ENCODE results near the gene PHTF2. TPM values are rescaled to one million over a fixed set of nuclear protein-coding genes. Genes with fewer than 3 reads are reported as not detected.

PHTF2 gene
- total RNA-seq, 1 experiment from 2014 or later: 26.7 TPM

GRCh38 chr7:77824636-77825035 is 26.1 kb downstream of the PHTF2 start (continued):
- TF ChIP-seq REST (IDR thresholded peaks at IDR 0.05; ENCODE audit: low read depth) (no peak), MAX (IDR thresholded peaks at IDR 0.05) (no peak), ZNF274 (IDR thresholded peaks at IDR 0.05; ENCODE audit: low read depth, low read length) (no peak), SRF (IDR thresholded peaks at IDR 0.05; ENCODE audit: low read depth) (no peak), POLR2A (IDR thresholded peaks at IDR 0.05; ENCODE audit: borderline replicate concordance, extremely low read depth, insufficient read depth, insufficient read length) (no peak), TCF7L2 (IDR thresholded peaks at IDR 0.05; ENCODE audit: borderline replicate concordance, extremely low read depth, insufficient read depth, insufficient read length) (no peak), CBX3 (IDR thresholded peaks at IDR 0.05; ENCODE audit: low read depth) (no peak), ZFX (IDR thresholded peaks at IDR 0.05) (no peak), FOSL1 (IDR thresholded peaks at IDR 0.05; ENCODE audit: low read depth) (no peak), CEBPB (IDR thresholded peaks at IDR 0.05; ENCODE audit: low read depth) (no peak), YY1 (IDR thresholded peaks at IDR 0.05; ENCODE audit: extremely low read depth, insufficient replicate concordance, low read depth, low read length) (no peak)

- Histone ChIP-seq H3K9me3 (ENCODE audit: control insufficient read depth in 1 of 2, insufficient read depth in 1 of 2, low read depth in 1 of 2, low read length in 2 of 2) (peaks cover 7 to 15% of the 10 kb centered on the region in 2 experiments; a peak in 3 of 4 replicates), H3K4me2 (ENCODE audit: low read length) (no peak overlapping the region), H2AFZ (ENCODE audit: low read depth, low read length, poor library complexity, severe bottlenecking) (no peak overlapping the region), H3K27me3 (ENCODE audit: insufficient read depth, low read length) (no peaks in the 10 kb centered on the region), H3K9me2 (ENCODE audit: insufficient read depth) (no peaks in the 10 kb centered on the region), H3K79me2 (ENCODE audit: insufficient read depth, low read length) (peaks cover 26% of the 10 kb centered on the region), H3K4me1 (ENCODE audit: control insufficient read depth in 1 of 2, insufficient read depth in 2 of 2, low read length in 2 of 2) (no peaks in the 10 kb centered on the region), H3K27ac (ENCODE audit: low read depth, low read length) (no peak overlapping the region), H3K36me3 (ENCODE audit: control insufficient read depth in 1 of 2, insufficient read depth in 2 of 2, low read length in 2 of 2) (no peaks in the 10 kb centered on the region), H3K4me3 (replicated peaks in 1 of 2; ENCODE audit: low read depth in 1 of 2, low read length in 2 of 2) (no peak overlapping the region), H3K9ac (ENCODE audit: low read length) (no peak overlapping the region), H4K20me1 (ENCODE audit: insufficient read depth) (no peaks in the 10 kb centered on the region)
- POLR2A ChIA-PET: no interaction called here
- intact Hi-C loops (cut with micrococcal nuclease): no loop called here
- ATAC-seq: no peak
- no TSS peak for BruUV-seq (replicated peaks)
- no peak for DNase-seq (ENCODE audit: low read depth, low spot score)
- RAD21 ChIA-PET (ENCODE audit: low non-redundant PET in 1 of 2, low total read pairs in 2 of 2, uncharacterized antibody in 2 of 2, unreplicated experiment in 2 of 2): no interaction called here
- CTCF ChIA-PET: no interaction called here
- TF ChIP-seq MAX (IDR thresholded peaks at IDR 0.05) (no peak), EZH2 (IDR thresholded peaks at IDR 0.05) (no peak), ZNF274 (IDR thresholded peaks at IDR 0.05; ENCODE audit: low read depth, low read length) (no peak), SRF (IDR thresholded peaks at IDR 0.05; ENCODE audit: low read depth) (no peak), REST (IDR thresholded peaks at IDR 0.05; ENCODE audit: low read depth) (no peak), POLR2A (IDR thresholded peaks at IDR 0.05; ENCODE audit: borderline replicate concordance, extremely low read depth, insufficient read depth, insufficient read length) (no peak), CEBPB (IDR thresholded peaks at IDR 0.05; ENCODE audit: low read depth) (no peak), ZBTB33 (IDR thresholded peaks at IDR 0.05; ENCODE audit: extremely low read depth, insufficient replicate concordance, low read length) (no peak), CBX3 (IDR thresholded peaks at IDR 0.05; ENCODE audit: low read depth) (no peak), ELF1 (IDR thresholded peaks at IDR 0.05; ENCODE audit: borderline replicate concordance, low read depth) (no peak)
These were observed 26.6 kb downstream of the PHTF2 start for GRCh38 chr7:77825131-77825530.

All from HCT116 (cell line).